Fibroblast of mammary gland (primary cell): Measurements from ENCODE around the gene PNPLA8.
"Not testable (repeated sequence)": the region's sequence is repeated elsewhere in the genome, so short reads cannot be mapped to it uniquely, and the experiment has no call there.

Experiments
- DNase-seq: peaks from one replicate; pipeline ENCODE4 v3.0.0-alpha.2; 2010; ENCODE audit warnings: low read depth
- H3K4me3 ChIP-seq: 2 replicates; pipeline ENCODE4 v1.5.1; 2011; ENCODE audit warnings: low read depth, mild to moderate bottlenecking, low read length, moderate library complexity; ENCODE audit not compliant: control insufficient read depth
- TF ChIP-seq, protein P1 (sequence below): conservative IDR thresholded peaks from 2 replicates; pipeline ENCODE4 v1.5.1; 2011; ENCODE audit warnings: low read depth, low read length, inconsistent platforms; ENCODE audit not compliant: control insufficient read depth, insufficient read depth

The PNPLA8 gene

DNA sequence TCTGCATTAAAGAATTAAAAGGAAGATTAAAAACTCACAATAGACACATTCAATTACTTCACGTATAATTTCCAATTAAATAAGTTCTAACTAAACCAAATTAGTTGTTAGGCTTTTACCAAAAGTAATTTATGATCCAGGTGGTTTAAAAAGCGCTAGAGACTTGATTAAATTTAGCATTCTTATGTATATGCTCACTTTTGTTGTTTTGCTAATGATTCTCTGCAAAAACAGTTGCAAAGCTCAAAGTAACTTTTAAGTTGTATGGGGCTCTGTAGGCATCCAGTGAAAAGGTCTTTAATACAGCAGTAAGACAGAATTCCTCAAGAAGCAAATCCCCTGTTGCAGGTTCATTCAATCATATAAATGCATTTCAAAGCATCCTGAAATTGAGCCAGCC lies 15.5 kb upstream of the PNPLA8 start:
- no peak for DNase-seq
- H3K4me3 ChIP-seq, result no peak overlapping the region
- TF ChIP-seq, protein P1, sequence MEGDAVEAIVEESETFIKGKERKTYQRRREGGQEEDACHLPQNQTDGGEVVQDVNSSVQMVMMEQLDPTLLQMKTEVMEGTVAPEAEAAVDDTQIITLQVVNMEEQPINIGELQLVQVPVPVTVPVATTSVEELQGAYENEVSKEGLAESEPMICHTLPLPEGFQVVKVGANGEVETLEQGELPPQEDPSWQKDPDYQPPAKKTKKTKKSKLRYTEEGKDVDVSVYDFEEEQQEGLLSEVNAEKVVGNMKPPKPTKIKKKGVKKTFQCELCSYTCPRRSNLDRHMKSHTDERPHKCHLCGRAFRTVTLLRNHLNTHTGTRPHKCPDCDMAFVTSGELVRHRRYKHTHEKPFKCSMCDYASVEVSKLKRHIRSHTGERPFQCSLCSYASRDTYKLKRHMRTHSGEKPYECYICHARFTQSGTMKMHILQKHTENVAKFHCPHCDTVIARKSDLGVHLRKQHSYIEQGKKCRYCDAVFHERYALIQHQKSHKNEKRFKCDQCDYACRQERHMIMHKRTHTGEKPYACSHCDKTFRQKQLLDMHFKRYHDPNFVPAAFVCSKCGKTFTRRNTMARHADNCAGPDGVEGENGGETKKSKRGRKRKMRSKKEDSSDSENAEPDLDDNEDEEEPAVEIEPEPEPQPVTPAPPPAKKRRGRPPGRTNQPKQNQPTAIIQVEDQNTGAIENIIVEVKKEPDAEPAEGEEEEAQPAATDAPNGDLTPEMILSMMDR, result no peak

DNA sequence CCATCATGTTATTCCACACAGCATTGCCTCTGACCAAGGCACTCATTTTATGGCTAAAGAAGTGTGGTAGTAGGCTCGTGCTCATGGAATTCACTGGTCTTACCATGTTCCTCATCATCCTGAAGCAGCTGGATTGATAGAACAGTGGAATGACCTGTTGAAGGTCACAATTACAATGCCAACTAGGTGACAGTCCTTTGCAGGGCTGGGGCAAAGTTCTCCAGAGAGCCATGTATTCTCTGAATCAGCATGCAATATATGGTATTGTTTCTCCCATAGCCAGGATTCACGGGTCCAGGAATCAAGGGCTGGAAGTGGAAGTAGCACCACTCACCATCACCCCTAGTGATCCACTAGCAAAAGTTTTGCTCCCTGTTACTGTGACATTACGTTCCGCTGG lies 12.8 kb upstream of the PNPLA8 start:
- not testable (repeated sequence) for DNase-seq, H3K4me3 ChIP-seq

DNA sequence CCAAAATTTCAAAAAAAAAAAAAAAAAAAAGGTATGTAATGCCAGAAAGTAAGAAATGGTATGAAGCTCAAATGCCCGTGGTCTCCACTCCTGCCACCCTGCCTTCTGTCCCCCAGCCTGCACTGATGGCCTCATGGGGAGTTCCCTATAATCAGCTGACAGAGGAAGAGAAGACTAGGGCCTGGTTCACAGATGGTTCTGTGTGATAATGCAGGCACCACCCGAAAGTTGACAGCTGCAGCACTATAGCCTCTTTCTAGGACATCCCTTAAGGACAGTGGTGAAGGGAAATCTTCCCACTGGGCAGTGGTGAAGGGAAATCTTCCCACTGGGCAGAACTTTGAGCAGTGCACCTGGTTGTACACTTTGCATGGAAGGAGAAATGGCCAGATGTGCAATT lies 12.3 kb upstream of the PNPLA8 start:
- not testable (repeated sequence) for DNase-seq, H3K4me3 ChIP-seq

DNA sequence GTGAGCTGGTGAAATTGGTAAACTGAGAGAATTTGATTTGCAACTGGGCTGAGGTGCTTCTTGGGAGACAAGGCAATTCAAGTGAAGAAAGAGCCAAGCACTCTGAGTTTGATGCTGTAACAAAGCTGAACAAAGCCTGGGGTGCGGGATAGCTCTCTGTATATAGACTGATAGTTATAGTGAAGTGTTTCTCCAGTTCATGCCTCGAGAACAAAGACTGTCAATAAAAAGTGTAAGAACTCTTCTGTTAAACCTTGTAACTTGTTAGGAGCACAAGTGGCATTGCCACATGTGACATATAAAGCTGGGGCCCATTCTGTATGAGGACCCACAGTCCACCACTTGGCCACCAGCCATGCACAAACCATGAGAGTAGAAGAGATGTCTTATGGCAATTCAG lies 11.3 kb upstream of the PNPLA8 start:
- H3K4me3 ChIP-seq, result no peak overlapping the region
- no peak for DNase-seq
- TF ChIP-seq, protein P1, result no peak

DNA sequence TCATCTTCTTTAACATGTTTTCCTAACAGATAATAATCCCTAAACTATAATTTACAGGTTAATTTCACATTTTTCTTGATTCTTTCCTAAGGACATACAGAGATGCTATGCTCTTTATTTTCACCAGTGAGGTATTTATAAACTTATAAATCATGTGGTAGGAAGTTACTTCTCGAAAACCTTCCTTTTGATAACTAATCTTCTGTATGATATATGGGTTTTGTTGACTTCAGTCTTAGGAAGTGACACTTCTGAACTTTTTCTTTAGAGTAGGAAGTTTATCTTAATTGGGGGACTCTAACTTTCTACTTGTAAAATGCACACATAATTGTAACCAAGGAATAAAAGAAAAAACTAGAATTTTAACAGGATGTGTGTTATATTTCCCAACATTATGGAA lies 9.8 kb upstream of the PNPLA8 start:
- TF ChIP-seq, protein P1, result no peak
- H3K4me3 ChIP-seq, result no peak overlapping the region
- no peak for DNase-seq

DNA sequence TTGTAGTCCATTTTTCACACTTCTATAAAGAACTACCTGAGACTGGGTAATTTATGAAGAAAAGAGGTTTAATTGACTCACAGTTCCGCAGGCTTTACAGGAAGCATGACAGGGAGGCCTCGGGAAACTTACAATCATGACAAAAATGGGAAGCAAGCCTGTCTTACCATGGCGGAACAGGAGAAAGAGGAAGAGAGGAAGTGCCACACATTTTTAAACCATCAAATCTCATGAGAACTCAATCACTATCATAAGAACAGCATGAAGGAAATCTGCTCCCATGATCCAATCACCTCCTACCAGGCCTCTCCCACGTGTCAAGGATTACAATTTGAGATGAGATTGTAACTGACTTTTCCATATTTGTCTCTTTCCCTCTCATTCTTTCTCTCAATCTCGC lies 9.3 kb upstream of the PNPLA8 start:
- TF ChIP-seq, protein P1, result no peak
- H3K4me3 ChIP-seq, result no peak overlapping the region
- no peak for DNase-seq

DNA sequence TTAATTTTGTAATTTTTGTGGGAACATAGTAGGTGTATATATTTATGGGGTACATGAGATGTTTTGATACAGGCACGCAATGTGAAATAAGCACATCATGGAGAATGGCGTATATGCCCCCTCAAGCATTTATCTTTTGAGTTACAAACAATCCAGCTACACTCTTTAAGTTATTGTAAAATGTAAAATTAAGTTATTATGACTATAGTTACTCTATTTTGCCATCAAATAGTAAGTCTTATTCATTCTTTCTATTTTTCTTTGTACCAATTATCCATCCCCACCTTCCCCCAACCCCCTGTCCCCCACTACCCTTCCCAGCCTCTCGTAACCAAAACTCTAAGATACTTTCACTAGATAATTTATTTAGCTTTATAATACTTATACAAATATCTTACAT lies 7.8 kb upstream of the PNPLA8 start:
- TF ChIP-seq, protein P1, result no peak
- no peak overlapping the region for H3K4me3 ChIP-seq
- no peak for DNase-seq

DNA sequence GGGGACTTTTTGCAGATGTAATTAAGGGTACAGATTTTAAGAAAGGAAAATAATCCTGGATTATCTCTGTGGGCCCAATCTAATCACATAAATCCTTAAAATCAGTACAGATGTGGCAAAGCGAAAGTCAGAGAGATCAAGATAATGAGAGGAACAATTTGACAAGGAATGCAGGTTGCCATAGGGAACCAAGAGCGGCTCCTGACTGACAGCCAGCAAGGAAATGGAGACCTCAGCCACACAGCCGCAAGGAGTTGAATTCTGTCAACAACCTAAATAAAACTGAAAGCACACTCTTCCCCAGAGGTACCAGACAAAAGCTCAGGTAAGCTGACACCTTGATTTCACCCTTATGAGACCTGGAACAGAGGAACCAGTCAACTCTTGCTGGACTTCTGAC lies 3.4 kb upstream of the PNPLA8 start:
- no peak for DNase-seq
- H3K4me3 ChIP-seq, result no peak overlapping the region
- TF ChIP-seq, protein P1, result no peak
